Activated CD4-positive, CD25-positive, alpha-beta regulatory T cell treated with anti-CD3 and anti-CD28 coated beads, Interleukin-2, amount 50 U/mL, for 16 hours (primary cell): ENCODE measurements around the gene HNRNPC.
"Not testable (repeated sequence)": the region's sequence is repeated elsewhere in the genome, so short reads cannot be mapped to it uniquely, and the experiment has no call there.

Experiments used
- DNase-seq: peaks from one replicate; pipeline ENCODE4 v3.0.0-alpha.2; 2020; ENCODE audit warnings: low read depth, low spot score

Gene HNRNPC

DNA sequence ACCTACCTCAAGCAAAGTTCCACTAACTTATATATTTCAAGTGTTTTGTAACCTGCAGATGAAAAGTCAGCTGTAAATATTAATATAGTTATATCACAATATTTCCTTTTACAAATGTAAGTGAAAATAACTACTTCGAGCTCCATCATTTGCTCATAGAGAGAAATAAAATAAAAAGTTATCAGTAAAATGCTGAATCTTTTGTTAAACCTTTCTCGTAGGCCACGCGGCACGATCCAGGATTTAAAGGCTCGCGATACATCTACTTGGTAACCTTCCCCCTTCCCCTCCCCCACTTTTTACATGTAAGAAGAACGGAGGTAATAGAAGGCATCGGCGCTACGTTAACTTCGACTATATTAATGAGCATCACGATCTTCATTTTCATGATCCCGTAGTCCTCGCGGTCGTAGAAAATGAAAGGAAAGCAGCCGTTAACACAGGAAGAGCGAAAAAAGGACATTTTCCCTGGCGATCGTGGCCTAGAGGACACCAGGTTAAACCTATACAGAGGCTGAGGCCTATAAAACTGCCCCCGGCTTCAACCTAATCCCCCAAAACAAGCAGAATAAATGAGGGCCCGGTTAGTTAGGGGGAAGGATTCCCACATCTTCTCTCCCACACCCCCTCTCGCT lies 508 bp downstream of the HNRNPC start:
- DNase-seq = no peak

- no peak for DNase-seq
Observed at GRCh38 chr14:21267886-21268616, 1.2 kb downstream of the HNRNPC start.

- DNase-seq = no peak
Observed at GRCh38 chr14:21267431-21267845, 1.8 kb downstream of the HNRNPC start.

- no peak for DNase-seq
Observed at GRCh38 chr14:21264025-21264801, 5.0 kb downstream of the HNRNPC start.

DNA sequence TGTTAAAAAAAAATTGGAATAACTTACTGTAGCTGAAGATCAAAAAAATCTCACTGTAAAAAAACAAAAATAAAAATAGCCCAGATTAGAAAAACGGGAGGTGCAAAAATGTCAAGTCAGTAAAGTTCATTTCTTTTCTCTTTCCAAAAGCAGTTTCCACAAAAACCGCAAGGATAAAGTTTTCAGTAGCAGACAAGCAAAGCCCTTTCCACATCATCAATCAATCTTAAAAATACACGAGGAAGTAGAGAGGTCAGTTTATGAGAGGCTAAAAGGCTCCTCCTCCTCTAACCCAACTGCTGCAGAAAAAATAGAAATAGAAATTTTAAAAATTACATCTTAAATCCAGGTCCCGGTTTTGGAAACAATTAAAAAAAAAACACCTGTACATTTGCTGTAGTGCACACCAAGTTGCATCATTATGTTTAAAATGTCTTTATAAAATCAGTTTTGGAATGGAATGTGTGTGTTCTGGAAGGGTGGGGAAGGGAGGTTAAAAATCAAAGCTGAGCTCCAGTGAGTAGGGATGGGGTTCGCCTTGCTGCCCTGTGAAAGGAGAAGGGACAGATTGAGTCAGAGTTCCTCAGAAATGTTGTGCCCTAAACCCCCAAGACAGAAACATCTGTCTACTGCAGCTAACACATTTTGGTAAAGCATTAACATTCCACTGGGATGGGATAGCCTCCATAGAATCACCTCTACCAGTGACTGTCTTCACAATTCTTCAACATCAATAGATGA lies 5.8 kb downstream of the HNRNPC start:
- no peak for DNase-seq

- DNase-seq = no peak
Observed at GRCh38 chr14:21262410-21262809, 6.8 kb downstream of the HNRNPC start.

GRCh38 chr14:21261824-21262223 lies 7.4 kb downstream of the HNRNPC start:
- no peak for DNase-seq

- DNase-seq = no peak
Observed at GRCh38 chr14:21258889-21259787, 10.1 kb downstream of the HNRNPC start.

GRCh38 chr14:21258005-21258888 lies 11.0 kb downstream of the HNRNPC start:
- no peak for DNase-seq

- no peak for DNase-seq
Observed at GRCh38 chr14:21257394-21257909, 11.8 kb downstream of the HNRNPC start.

DNA sequence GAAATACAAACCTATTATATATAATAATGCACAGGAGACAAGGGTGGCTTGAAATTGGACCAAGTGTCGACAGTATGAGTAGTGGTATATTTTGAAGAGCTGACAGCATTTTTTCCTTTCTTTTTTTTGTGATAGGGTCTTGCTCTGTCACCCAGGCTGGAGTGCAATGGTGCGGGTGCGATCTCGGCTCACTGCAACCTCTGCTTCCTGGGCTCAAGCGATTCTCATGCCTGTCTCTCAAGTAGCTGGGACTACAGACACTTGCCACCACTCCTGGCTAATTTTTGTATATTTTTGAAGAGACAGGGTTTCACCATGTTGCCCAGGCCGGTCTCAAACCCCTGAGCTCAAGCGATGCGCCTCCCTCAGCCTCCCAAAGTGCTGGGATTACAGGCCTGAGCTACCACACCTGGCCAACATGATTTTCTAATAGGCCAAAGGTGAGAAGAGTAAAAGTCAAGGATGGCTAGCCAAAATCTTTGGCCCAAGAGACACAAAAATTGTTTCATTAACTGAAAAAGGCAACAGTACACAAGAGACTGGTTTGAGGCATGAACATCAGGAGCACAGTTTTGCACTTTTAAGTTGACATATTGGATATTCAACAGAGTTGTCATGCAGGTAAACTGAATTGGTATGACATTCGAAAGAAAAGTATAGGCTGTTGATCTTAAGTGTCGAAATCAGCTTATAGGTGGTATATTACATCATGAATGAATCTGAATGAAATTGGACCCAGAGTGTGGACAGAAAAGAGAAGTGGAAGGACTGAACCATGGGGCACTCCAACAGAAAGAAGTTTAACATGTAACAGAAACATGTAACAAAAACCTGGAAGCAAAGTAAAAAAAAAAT lies 12.5 kb downstream of the HNRNPC start:
- DNase-seq = no peak

DNA sequence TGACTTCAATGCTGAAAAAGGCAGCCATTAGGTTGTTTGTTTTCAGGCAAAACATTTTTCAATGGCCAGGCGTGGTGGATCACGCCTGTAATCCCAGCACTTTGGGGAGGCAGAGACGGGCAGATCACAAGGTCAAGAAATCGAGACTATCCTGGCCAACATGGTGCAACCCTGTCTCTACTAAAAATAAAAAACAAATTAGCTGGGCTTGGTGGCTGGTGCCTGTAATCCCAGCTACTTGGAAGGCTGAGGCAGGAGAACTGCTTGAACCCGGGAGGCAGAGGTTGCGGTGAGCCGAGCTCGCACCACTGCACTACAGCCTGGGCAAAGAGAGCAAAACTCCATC lies 13.2 kb downstream of the HNRNPC start:
- DNase-seq = not testable (repeated sequence)

DNA sequence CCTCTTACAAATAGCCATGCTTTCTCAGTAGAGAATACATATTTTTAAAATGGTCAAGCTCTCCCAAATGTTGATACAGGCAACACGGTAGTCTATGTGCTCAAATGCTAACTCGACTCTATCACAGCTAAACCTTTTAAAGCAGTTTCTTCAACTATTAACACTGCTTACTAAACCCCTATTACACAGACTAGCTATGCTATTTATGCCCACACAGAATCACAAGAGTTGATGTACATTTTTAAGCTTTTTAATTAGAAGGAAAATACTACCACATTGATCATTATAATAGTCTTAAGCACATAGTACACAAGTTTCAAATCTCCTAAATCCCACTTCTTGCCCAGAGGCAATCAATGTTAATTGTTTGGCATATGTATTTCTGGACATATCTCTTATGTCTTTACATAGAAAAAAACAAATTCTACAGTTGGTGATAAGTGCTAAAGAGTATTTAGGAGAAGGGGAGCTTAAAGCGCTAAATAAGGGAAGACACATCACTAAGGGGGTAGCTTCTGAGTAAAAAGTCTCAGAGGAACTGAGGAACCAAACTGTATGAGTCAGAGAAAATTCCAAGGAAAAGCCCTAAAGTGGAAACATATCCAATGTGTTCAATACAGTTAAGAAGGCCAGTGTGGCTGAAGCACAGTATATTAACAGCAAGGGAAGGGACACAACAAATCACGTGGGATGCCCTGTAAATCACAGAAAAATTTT lies 13.7 kb downstream of the HNRNPC start:
- no peak for DNase-seq

GRCh38 chr14:21252149-21252548 lies 17.1 kb downstream of the HNRNPC start:
- no peak for DNase-seq

DNA sequence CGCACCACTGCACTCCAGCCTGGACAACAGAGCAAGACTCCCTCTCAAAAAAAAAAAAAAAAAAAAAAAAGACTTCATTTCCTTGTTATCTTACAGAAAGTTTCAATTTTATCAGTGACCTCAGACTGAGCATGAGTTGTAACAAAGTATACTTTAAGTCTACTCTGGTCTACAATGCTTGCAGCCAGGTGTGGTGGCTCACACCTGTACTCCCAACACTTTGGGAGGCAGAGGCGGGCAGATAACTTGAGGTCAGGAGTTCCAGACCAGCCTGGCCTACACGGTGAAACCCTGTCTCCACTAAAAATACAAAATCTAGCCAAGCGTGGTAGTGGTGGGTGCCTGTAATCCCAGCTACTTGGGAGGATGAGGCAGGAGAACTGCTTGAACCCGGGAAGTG lies 18.0 kb downstream of the HNRNPC start:
- no peak for DNase-seq

DNA sequence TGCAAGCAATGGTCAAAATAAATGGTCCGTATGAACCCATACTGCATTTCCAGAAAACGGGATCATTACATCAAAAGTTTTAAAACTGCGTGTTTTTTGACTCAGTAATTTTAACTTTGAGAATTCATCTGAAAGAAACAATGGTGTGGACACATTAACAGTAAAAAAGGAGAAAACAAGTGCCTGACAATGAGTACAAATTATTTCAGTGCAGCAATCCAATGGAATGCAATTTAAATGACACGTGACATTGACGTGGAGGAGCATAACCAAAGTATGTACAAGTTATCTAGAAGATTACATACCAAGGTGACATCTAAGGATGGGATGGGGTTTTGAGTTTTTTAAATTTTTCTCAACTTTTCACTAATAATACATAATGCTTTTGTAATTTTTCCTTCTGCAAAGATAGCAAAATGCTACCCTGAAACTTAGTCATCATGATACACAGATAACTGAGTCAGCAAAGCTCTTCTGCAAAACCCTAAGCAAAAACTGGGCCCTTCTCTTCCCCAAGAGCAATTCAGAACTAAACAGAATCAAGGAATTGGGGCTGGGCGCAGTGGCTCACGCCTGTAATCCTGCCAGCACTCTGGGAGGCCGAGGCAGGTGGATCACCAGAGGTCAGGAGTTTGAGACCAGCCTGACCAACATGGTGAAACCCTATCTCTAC lies 20.4 kb downstream of the HNRNPC start:
- DNase-seq = no peak

DNA sequence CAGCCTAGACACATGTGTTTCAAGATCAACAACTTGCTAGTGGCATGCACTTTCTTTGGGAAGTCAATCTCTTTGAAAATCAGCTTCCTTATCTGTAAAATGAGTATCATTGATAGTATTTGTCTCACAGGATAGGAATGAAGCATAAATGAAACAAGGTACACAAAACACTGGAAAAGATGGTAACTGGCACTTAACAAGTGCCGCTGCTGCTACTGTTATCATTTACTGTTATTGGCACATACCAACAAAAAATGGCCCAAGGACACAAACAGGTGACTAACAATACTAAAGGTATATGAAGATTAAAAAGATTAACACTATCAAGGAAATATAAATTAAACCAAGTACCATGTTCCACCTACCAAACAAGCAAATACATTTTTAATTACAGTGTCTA lies 20.9 kb downstream of the HNRNPC start:
- no peak for DNase-seq

DNA sequence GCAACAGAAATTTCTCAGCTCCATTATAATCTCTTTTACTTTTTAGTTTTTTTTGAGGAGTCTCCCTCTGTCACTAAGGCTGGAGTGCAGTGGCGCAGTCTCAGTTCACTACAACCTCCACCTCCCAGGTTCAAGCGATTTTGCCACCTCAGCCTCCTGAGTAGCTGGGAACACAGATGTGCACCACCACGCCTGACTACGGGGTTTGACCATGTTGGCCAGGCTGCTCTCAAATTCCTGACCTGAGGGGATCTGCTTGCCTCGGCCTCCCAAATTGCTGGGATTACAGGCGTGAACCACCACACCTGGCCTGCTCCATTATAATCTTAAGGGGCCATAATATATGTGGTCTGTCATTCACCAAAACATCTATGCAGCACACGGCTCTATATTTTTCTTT lies 23.4 kb downstream of the HNRNPC start:
- DNase-seq = no peak
